ENCODE results near the gene AWAT2.

DNA sequence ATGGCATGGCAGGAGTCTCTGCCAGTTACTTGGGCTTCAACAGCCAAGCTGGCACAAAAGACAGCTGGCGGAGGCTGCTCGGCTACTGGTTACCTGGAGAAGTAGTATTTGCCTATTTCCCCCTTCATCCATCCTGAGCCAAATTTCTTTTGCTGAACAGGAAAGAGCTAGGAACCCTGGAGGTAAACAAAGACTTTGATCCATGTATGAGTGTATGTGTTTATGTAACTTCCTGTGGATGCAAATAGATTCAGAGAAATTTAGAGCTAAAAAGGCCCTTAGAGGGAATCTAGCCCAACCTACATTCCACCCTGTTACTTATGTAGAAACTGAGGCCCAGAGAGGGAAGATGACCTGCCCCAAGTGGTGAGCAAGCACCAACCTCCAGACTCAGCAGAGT is 11.2 kb downstream of the AWAT2 start:
- TF ChIP-seq POLR2AphosphoS5 (IDR thresholded peaks at IDR 0.05) = no peak
- TF ChIP-seq, protein P1, sequence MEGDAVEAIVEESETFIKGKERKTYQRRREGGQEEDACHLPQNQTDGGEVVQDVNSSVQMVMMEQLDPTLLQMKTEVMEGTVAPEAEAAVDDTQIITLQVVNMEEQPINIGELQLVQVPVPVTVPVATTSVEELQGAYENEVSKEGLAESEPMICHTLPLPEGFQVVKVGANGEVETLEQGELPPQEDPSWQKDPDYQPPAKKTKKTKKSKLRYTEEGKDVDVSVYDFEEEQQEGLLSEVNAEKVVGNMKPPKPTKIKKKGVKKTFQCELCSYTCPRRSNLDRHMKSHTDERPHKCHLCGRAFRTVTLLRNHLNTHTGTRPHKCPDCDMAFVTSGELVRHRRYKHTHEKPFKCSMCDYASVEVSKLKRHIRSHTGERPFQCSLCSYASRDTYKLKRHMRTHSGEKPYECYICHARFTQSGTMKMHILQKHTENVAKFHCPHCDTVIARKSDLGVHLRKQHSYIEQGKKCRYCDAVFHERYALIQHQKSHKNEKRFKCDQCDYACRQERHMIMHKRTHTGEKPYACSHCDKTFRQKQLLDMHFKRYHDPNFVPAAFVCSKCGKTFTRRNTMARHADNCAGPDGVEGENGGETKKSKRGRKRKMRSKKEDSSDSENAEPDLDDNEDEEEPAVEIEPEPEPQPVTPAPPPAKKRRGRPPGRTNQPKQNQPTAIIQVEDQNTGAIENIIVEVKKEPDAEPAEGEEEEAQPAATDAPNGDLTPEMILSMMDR (IDR thresholded peaks at IDR 0.05) = no peak

Measured in breast epithelium (tissue), 3 donors.